ENCODE data around the gene NUDT11.

DNA sequence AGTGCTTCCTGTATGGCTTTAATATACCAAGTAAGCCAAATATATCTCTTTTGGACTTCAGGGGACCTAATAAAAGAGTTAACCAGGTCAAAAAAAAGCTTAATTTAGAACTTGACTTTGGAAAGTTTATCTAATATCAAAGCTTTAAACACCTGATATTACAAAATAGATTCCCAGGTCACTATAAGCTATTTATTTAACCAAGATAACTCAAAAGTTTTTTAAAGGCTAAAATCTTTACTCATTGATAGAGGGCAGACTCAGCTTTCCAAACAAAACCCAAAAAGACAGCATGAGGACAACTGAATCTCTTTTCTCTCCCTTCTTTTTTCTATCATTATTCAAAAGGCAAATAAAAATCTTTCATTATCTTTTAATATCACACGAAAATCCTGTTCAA, 19.5 kb downstream of the NUDT11 start:
- TF ChIP-seq CTCF (IDR thresholded peaks at IDR 0.05; ENCODE audit: low read depth, low read length, poor library complexity, severe bottlenecking), result no peak
- no peak for TF ChIP-seq EZH2phosphoT487 (IDR thresholded peaks at IDR 0.05; ENCODE audit: borderline replicate concordance, low read length)
